Thymus (tissue), 11 donors: ENCODE measurements around the gene RHPN2. TPM values are rescaled to one million over a fixed set of nuclear protein-coding genes. Genes with fewer than 3 reads are reported as not detected.
A peak's percentile ranks its signal among the peaks of the same experiment; 100 is the strongest.
"Not testable (repeated sequence)": the region's sequence is repeated elsewhere in the genome, so short reads cannot be mapped to it uniquely, and the experiment has no call there.

Source experiments
- DNase-seq, 9 donors: peaks; one replicate each; pipeline ENCODE4 v3.0.0-alpha.2; 2013; ENCODE audit warnings: low spot score in 9 of 9, low read depth in 6 of 9, missing footprints in 1 of 9
- H3K27ac ChIP-seq, 2 donors: one replicate each; pipeline ENCODE4 v1.5.1; 2013; ENCODE audit warnings: control low read depth in 1 of 2, low read depth in 1 of 2, low read length in 1 of 2, mild to moderate bottlenecking in 1 of 2, moderate library complexity in 1 of 2
- H3K27me3 ChIP-seq, 2 donors: one replicate each; pipeline ENCODE4 v1.5.1; 2013; ENCODE audit warnings: low read length in 1 of 2; ENCODE audit not compliant: control insufficient read depth in 2 of 2, insufficient read depth in 1 of 2
- H3K36me3 ChIP-seq, 2 donors: one replicate each; pipeline ENCODE4 v1.5.1; 2013; ENCODE audit warnings: low read length in 1 of 2, mild to moderate bottlenecking in 1 of 2, moderate library complexity in 1 of 2; ENCODE audit not compliant: control insufficient read depth in 2 of 2, insufficient read depth in 2 of 2
- H3K4me1 ChIP-seq, 2 donors: one replicate each; pipeline ENCODE4 v1.5.1; 2013; ENCODE audit warnings: low read length in 2 of 2; ENCODE audit not compliant: control insufficient read depth in 2 of 2, insufficient read depth in 2 of 2
- H3K4me3 ChIP-seq, 2 donors: one replicate each; pipeline ENCODE4 v1.5.1; 2013; ENCODE audit warnings: low read length in 2 of 2, control low read depth in 1 of 2, mild to moderate bottlenecking in 1 of 2
- H3K9me3 ChIP-seq, 2 donors: one replicate each; pipeline ENCODE4 v1.5.1; 2013; ENCODE audit warnings: low read length in 1 of 2, mild to moderate bottlenecking in 1 of 2; ENCODE audit not compliant: control insufficient read depth in 2 of 2, insufficient read depth in 1 of 2
- WGBS: extraction: QIAGEN DNeasy Blood & Tissue Kit; methylation state at CpG from one replicate; pipeline ENCODE4 v1.1.7; 2013; 5-methylcytosine and 5-hydroxymethylcytosine counted together
- polyA plus RNA-seq: library from polyadenylated mRNA; stranded (reverse); fragments of 200-250 nt; gene quantifications from one replicate; pipeline ENCODE4 v1.2.3, GENCODE V29; 2013
- total RNA-seq: library from RNA; stranded (reverse); fragments of 120-200 nt; gene quantifications from one replicate; pipeline ENCODE4 v1.2.4, GENCODE V29; 2013
- donor health status: healthy.

Gene RHPN2
- total and polyA plus RNA-seq, 2 donors: 4.8 to 5.1 TPM

GRCh38 chr19:33055718-33056117 is 9.0 kb downstream of the RHPN2 start:
- Histone ChIP-seq H3K4me1 (peaks cover 0 to 4% of the 10 kb centered on the region in 2 donors), H3K36me3 (no peaks in the 10 kb centered on the region), H3K4me3 (no peak overlapping the region), H3K27ac (no peak overlapping the region), H3K9me3 (no peaks in the 10 kb centered on the region), H3K27me3 (peaks cover 0 to 11% of the 10 kb centered on the region in 2 donors)
- no peak for DNase-seq
- WGBS: 13% methylated on average over 2 of the region's 2 CpGs

GRCh38 chr19:33054623-33055022 is 10.1 kb downstream of the RHPN2 start:
- peaks cover 0 to 4% of the 10 kb centered on the region in 2 donors for H3K27me3 ChIP-seq
- no peaks in the 10 kb centered on the region for H3K36me3 ChIP-seq
- 78% methylated on average over 8 of the region's 8 CpGs for WGBS
- peaks cover 0 to 4% of the 10 kb centered on the region in 2 donors for H3K4me1 ChIP-seq
- H3K27ac ChIP-seq: no peak overlapping the region
- no peak for DNase-seq
- H3K4me3 ChIP-seq: no peak overlapping the region
- no peaks in the 10 kb centered on the region for H3K9me3 ChIP-seq

DNA sequence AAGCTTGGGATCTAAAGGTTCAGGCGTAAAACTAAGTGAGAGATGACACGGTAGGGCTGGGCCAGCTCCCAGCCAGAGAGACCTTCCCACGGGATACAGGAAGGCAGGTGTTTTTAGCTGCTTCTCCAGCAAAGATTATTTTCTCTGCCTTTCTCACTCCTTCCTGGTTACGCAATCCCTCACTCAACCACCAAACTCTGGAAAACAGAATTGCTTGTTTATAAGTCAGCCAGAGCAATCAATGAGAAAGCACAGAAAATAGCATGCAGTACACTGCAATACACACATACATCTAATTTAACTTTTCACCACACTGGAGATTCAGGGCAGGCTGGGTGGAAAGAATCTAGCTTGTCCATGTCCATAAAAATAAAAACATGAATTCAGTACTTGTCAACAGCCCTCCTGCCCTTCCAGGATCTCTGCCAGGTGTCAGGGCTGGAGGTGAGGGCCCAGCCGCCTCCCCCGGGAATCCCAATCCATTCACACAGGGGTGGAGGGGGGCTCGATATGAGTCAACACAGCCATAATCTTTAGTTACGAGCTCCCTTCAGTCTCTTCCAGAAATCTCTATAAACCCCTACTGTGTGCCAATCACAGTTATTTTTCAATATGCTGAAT is 12.2 kb downstream of the RHPN2 start:
- no peak for DNase-seq
- H3K36me3 ChIP-seq: no peaks in the 10 kb centered on the region
- H3K4me1 ChIP-seq: peaks cover 0 to 4% of the 10 kb centered on the region in 2 donors
- no peak overlapping the region for H3K27ac ChIP-seq
- no peak overlapping the region for H3K4me3 ChIP-seq
- H3K27me3 ChIP-seq: peaks cover 0 to 2% of the 10 kb centered on the region in 2 donors
- WGBS: 83% methylated on average over 8 of the region's 8 CpGs
- H3K9me3 ChIP-seq: no peaks in the 10 kb centered on the region

GRCh38 chr19:33050110-33050509 is 14.6 kb downstream of the RHPN2 start:
- WGBS: 99% methylated on average over 3 of the region's 3 CpGs
- no peak for DNase-seq

GRCh38 chr19:33048806-33049676 is 15.6 kb downstream of the RHPN2 start:
- peaks cover 0 to 4% of the 10 kb centered on the region in 2 donors for H3K4me1 ChIP-seq
- no peak overlapping the region for H3K4me3 ChIP-seq
- no peak overlapping the region for H3K27ac ChIP-seq
- DNase-seq: no peak
- no peaks in the 10 kb centered on the region for H3K36me3 ChIP-seq
- no peaks in the 10 kb centered on the region for H3K27me3 ChIP-seq
- 76% methylated on average over 15 of the region's 15 CpGs for WGBS
- H3K9me3 ChIP-seq: no peaks in the 10 kb centered on the region

More at GRCh38 chr19:33050110-33050509, 14.6 kb downstream of the RHPN2 start:
- no peaks in the 10 kb centered on the region for H3K9me3 ChIP-seq
- H3K27me3 ChIP-seq: peaks cover 0 to 2% of the 10 kb centered on the region in 2 donors
- H3K27ac ChIP-seq: peak overlapping the region in 1 of 2 donors; percentile 33
- H3K4me3 ChIP-seq: no peak overlapping the region
- H3K36me3 ChIP-seq: no peaks in the 10 kb centered on the region
- H3K4me1 ChIP-seq: peaks cover 0 to 4% of the 10 kb centered on the region in 2 donors

- no peak overlapping the region for H3K4me3 ChIP-seq
- H3K9me3 ChIP-seq: no peaks in the 10 kb centered on the region
- H3K36me3 ChIP-seq: no peaks in the 10 kb centered on the region
- 72% methylated on average over 8 of the region's 8 CpGs for WGBS
- no peak for DNase-seq
- no peak overlapping the region for H3K27ac ChIP-seq
- peaks cover 0 to 4% of the 10 kb centered on the region in 2 donors for H3K4me1 ChIP-seq
- no peaks in the 10 kb centered on the region for H3K27me3 ChIP-seq
Measured at GRCh38 chr19:33047422-33047821, 17.3 kb downstream of the RHPN2 start.

DNA sequence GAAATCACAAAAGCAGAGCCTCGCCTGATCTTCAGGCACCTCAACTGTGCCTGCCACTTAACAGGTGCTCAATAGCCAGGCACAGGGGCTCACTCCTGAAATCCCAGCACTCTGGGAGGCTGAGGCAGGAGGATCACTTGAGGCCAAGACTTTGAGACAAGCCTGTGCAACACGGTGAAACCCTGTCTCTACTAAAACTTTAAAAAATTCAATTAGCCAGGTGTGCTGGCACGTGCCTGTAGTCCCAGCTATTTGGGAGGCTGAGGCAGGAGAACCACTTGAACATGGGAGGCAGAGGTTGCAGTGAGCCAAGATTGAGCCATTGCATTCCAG is 22.9 kb downstream of the RHPN2 start:
- 92% methylated on average over 3 of the region's 3 CpGs for WGBS
- not testable (repeated sequence) for H3K4me3 ChIP-seq, H3K36me3 ChIP-seq, DNase-seq, H3K9me3 ChIP-seq, H3K27ac ChIP-seq, H3K27me3 ChIP-seq, H3K4me1 ChIP-seq

GRCh38 chr19:33040994-33041827 is 23.5 kb downstream of the RHPN2 start:
- H3K4me1 ChIP-seq: no peaks in the 10 kb centered on the region

GRCh38 chr19:33039815-33040214 is 24.9 kb downstream of the RHPN2 start:
- WGBS: 94% methylated on average over 1 of the region's 1 CpG
- Histone ChIP-seq H3K27ac (no peak overlapping the region), H3K36me3 (no peaks in the 10 kb centered on the region), H3K27me3 (no peaks in the 10 kb centered on the region), H3K4me1 (no peaks in the 10 kb centered on the region), H3K4me3 (no peak overlapping the region), H3K9me3 (no peaks in the 10 kb centered on the region)
- no peak for DNase-seq

More at GRCh38 chr19:33040994-33041827, 23.5 kb downstream of the RHPN2 start:
- no peak overlapping the region for H3K27ac ChIP-seq
- H3K9me3 ChIP-seq: no peaks in the 10 kb centered on the region
- H3K27me3 ChIP-seq: no peaks in the 10 kb centered on the region
- no peaks in the 10 kb centered on the region for H3K36me3 ChIP-seq
- WGBS: 63% methylated on average over 9 of the region's 9 CpGs
- H3K4me3 ChIP-seq: no peak overlapping the region
- no peak for DNase-seq
